GM12891 (cell line): ENCODE results near the gene FARP1.

ENCODE experiments used
- POLR2A ChIP-seq: IDR thresholded peaks from 2 replicates; pipeline ENCODE4 v1.6.1; 2011; ENCODE audit warnings: low read depth, low read length, control low read depth
- POLR2AphosphoS5 ChIP-seq: IDR thresholded peaks from 2 replicates; pipeline ENCODE4 v1.6.1; 2011; ENCODE audit warnings: low read depth, low read length, control low read depth
- SPI1 ChIP-seq: IDR thresholded peaks from 2 replicates; pipeline ENCODE4 v1.6.1; 2011; ENCODE audit warnings: low read depth, low read length, control low read depth

DNA sequence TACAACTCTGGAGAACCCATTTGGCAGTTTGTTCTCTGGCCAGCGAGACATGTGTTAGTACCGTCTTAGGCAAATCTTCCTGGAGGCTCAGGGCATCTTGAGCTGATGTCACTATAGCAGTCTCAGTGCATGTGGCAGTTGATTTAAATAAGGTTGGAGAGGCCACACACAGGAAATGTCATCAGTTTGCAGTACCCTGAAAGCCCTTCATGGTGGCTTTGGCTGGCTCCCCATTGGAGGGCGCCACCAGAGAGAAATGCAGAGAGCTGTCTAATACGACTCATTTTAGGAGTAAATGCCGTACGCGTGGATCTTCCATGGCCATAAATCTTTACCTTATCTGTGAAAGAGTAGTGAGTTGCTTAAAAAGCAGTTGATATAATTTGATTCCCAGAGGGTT lies 270.9 kb downstream of the FARP1 start:
- TF ChIP-seq POLR2AphosphoS5 (no peak), POLR2A (no peak), SPI1 (no peak)
